ENCODE data around the gene MFN1. TPM values are rescaled to one million over a fixed set of nuclear protein-coding genes. Genes with fewer than 3 reads are reported as not detected.

MFN1 gene
- total RNA-seq = 10 to 100 TPM; 29.4 to 32.7 TPM

GRCh38 chr3:179347345-179348194 lies at the start of gene MFN1:
TSS of gene MFN1 (plus strand) at chr3:179347709. CDS start at chr3:179348852, 1,143 bp downstream.

DNA sequence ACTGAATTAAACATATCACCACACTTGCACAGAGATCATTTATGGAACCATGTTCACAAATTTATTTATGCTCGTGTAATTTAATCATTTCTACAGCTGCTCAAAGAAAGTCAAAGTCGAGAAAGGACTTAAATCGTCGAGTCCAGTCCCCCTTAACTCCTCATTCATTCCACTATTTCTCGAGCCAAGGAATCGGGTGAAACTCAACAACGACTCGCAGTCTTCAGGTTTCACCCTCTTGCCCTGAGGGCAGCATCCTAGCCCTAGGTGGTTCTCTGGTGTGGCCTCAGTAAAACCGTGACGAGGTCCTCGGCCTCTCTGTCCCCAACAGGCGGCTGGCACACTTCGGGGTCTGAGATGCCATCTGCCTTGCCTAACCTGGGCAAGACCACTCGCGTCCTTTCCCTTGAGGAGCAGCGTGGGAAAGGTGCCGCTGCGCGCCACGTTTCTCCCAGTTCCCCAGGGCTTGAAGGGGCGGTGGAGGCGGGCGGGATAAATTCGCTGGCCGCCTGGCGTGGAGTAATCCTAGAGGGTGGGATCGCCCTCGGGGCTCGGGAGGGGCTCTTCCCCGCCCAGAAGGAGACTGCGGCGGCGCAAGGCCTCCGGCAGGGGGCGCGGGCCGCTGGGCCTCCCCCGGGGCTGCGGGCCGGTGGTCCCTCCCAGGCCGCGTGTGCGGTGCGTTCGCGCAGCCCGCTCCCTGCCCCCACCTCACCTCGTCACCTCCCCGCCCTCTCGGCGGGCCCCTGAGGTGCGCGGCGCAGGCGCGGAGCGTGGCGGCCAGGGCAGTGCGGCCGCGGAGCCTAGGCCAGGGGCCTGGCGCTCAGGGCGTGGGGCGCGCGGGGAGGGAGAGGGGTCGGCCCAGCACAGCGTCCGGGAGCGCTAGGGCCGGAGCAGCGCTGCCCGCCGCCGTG lies 25.0 kb upstream of the MFN1 start, which contains the start of gene ZNF639:
Gene ZNF639, plus strand, starts transcription at position 746 of the 911 bp plus-strand sequence. CDS start 5,263 bp downstream, outside the sequence.

Other genes starting within 250 kb of the MFN1 start
- 10 to 100 TPM; 29.6 to 30.9 TPM for gene PIK3CA, start 199.4 kb upstream of the MFN1 start, total RNA-seq
- gene KCNMB3, start 96.6 kb upstream of the MFN1 start, total RNA-seq = under 1 TPM; 0.31 to 0.48 TPM
- 10 to 100 TPM; 30.6 to 30.7 TPM for gene ZNF639, start 24.7 kb upstream of the MFN1 start, total RNA-seq
- 1 to 10 TPM; 2.3 to 3.8 TPM for gene GNB4, start 103.8 kb downstream of the MFN1 start, total RNA-seq
- gene ACTL6A, start 215.2 kb downstream of the MFN1 start, total RNA-seq = 10 to 100 TPM; 65.3 to 71.8 TPM